HepG2 (cell line): ENCODE measurements around the gene KRT16. TPM values are rescaled to one million over a fixed set of nuclear protein-coding genes. Genes with fewer than 3 reads are reported as not detected.

Experiments
- ATAC-seq: fragments of 200-7000 bp; cut with Tn5 transposase; 3 replicates; pipeline ENCODE4 v1.9.1; 2020; ENCODE audit warnings: mild to moderate bottlenecking, moderate library complexity
- BruUV-seq: library from RNA; stranded (reverse); fragments of 400-500 nt; replicated peaks from 2 replicates; lab custom pipeline; 2021; lab: Mats Ljungman, UMichigan
- CTCF ChIA-PET: fragments of 300-600 bp; formaldehyde crosslinking; extraction: SDS; loops from one replicate; lab custom pipeline; 2021; ENCODE audit warnings: low total read pairs, inconsistent platforms, low intra/inter-chr PET ratio; lab: Yijun Ruan, JAX
- POLR2A ChIA-PET: fragments of 350-600 bp; sonication (Branson Sonifier 250); formaldehyde crosslinking; loops from one replicate; lab custom pipeline; 2020; ENCODE audit warnings: antibody characterized with exemption, inconsistent platforms; lab: Yijun Ruan, JAX
- DNase-seq: peaks from one replicate; pipeline ENCODE4 v3.0.0-alpha.2; 2015; ENCODE audit warnings: low spot score
- FAIRE-seq: peaks from 3 replicates; lab custom pipeline; 2011; peaks lifted over from hg19 to GRCh38; lab: Jason Lieb, UNC
- H2AFZ ChIP-seq: one replicate; pipeline ENCODE4 v1.6.1; 2011; ENCODE audit warnings: low read length, inconsistent platforms
- H3K27ac ChIP-seq: fragments of 300-600 bp; 3 replicates; pipeline ENCODE4 v1.8.0; 2011; ENCODE audit warnings: mixed run types, mild to moderate bottlenecking, mixed read lengths, low read length, inconsistent platforms; ENCODE audit not compliant: insufficient read depth; ENCODE audit errors: extremely low read length
- H3K27me3 ChIP-seq, 2 experiments: fragments of 200-600 bp in 1 of 2; 2 replicates in 1 of 2; 3 replicates in 1 of 2; pipeline versions ENCODE4 v1.6.0 to v1.8.0; 2011; ENCODE audit warnings: low read length in 2 of 2, mild to moderate bottlenecking in 2 of 2, moderate library complexity in 2 of 2, inconsistent platforms in 1 of 2; ENCODE audit not compliant: insufficient read depth in 2 of 2, control insufficient read depth in 1 of 2
- H3K36me3 ChIP-seq, 2 experiments: fragments of 200-600 bp in 1 of 2; replicated peaks in 1 of 2; 2 replicates in 1 of 2; 3 replicates in 1 of 2; pipeline versions ENCODE4 v1.5.1 to v1.8.0; 2011; ENCODE audit warnings: low read length in 2 of 2, inconsistent platforms in 1 of 2; ENCODE audit not compliant: insufficient read depth in 2 of 2, control insufficient read depth in 1 of 2
- H3K4me1 ChIP-seq: 2 replicates; pipeline ENCODE4 v1.5.1; 2012; ENCODE audit warnings: low read length, inconsistent platforms; ENCODE audit not compliant: insufficient read depth
- H3K4me2 ChIP-seq: 2 replicates; pipeline ENCODE4 v1.6.0; 2011; ENCODE audit warnings: low read depth, low read length, inconsistent platforms
- H3K4me3 ChIP-seq, 3 experiments: fragments of 200-600 bp in 1 of 3; sonication (generic), shearing (Covaris generic) in 1 of 3; replicated peaks in 1 of 3; 2 replicates each; pipeline ENCODE4 v1.5.1; 2011 to 2016; ENCODE audit warnings: low read length in 3 of 3, inconsistent platforms in 2 of 3, low read depth in 2 of 3, mild to moderate bottlenecking in 2 of 3, control low read depth in 1 of 3, mixed read lengths in 1 of 3; ENCODE audit not compliant: insufficient read depth in 1 of 3
- H3K79me2 ChIP-seq: one replicate; pipeline ENCODE4 v1.6.1; 2011; ENCODE audit warnings: low read length, inconsistent platforms; ENCODE audit not compliant: insufficient read depth
- H3K9ac ChIP-seq: 2 replicates; pipeline ENCODE4 v1.6.0; 2011; ENCODE audit warnings: mild to moderate bottlenecking, low read depth, low read length, inconsistent platforms; ENCODE audit not compliant: insufficient read depth
- H3K9me3 ChIP-seq: 2 replicates; pipeline ENCODE4 v1.5.1; 2012; ENCODE audit warnings: mild to moderate bottlenecking, low read length
- H4K20me1 ChIP-seq: 2 replicates; pipeline ENCODE4 v1.6.0; 2011; ENCODE audit warnings: inconsistent platforms, mild to moderate bottlenecking, low read length, moderate library complexity; ENCODE audit not compliant: insufficient read depth
- GRHL1 ChIP-seq: sonication (generic); formaldehyde crosslinking; conservative IDR thresholded peaks from 2 replicates; pipeline ENCODE4 v1.8.0; 2022; ENCODE audit warnings: missing genetic modification reagents
- RCOR2 ChIP-seq: IDR thresholded peaks from 2 replicates; pipeline ENCODE4 v1.6.1; 2016; ENCODE audit warnings: missing biosample characterization, missing genetic modification reagents
- RORA ChIP-seq: sonication (generic); formaldehyde crosslinking; IDR thresholded peaks from 2 replicates; pipeline ENCODE4 v1.5.0; 2020; ENCODE audit warnings: mild to moderate bottlenecking, missing genetic modification reagents, moderate library complexity
- TERF1 ChIP-seq: sonication (generic); formaldehyde crosslinking; IDR thresholded peaks from 2 replicates; pipeline ENCODE4 v1.8.0; 2022; ENCODE audit warnings: mild to moderate bottlenecking, missing genetic modification reagents, moderate library complexity
- THAP11 ChIP-seq: IDR thresholded peaks from 2 replicates; pipeline ENCODE4 v1.6.1; 2016; ENCODE audit warnings: missing biosample characterization, missing genetic modification reagents
- ZNF143 ChIP-seq: sonication (generic); formaldehyde crosslinking; IDR thresholded peaks from 2 replicates; pipeline ENCODE4 v1.4.0; 2020; ENCODE audit warnings: missing genetic modification reagents
- ZNF343 ChIP-seq: sonication (generic); formaldehyde crosslinking; IDR thresholded peaks from 2 replicates; pipeline ENCODE4 v1.4.0; 2020; ENCODE audit warnings: mild to moderate bottlenecking, missing genetic modification reagents
- ZNF512 ChIP-seq: sonication (generic); formaldehyde crosslinking; IDR thresholded peaks from 2 replicates; pipeline ENCODE4 v1.4.0; 2020; ENCODE audit warnings: mild to moderate bottlenecking, missing genetic modification reagents
- ZNF563 ChIP-seq: sonication (generic); formaldehyde crosslinking; IDR thresholded peaks from 2 replicates; pipeline ENCODE4 v1.8.0; 2022; ENCODE audit warnings: mild to moderate bottlenecking, moderate library complexity, missing genetic modification reagents
- WGBS: methylation state at CpG from one replicate; pipeline ENCODE4 v1.1.6; 2017; ENCODE audit warnings: low lambda C conversion rate; 5-methylcytosine and 5-hydroxymethylcytosine counted together
- in situ Hi-C: cut with HindIII; loops from 2 replicates; pipeline ENCODE4 v1.10.0; 2017; ENCODE audit warnings: low pct_unique_long_range_greater_than_20kb; ENCODE audit not compliant: extremely low pct_ligation_motif_present
- intact Hi-C: fragments of 100-400 bp; cut with micrococcal nuclease; formaldehyde crosslinking; loops from one replicate; pipeline ENCODE4 v1.10.0; 2022; ENCODE audit not compliant: unreplicated experiment
- polyA plus RNA-seq, 8 experiments: library from polyadenylated mRNA; depleted of rRNA in 3 of 8; stranded (reverse) in 7 of 8; unstranded in 1 of 8; fragments of >200 nt; fragmentation: Illumina TruSeq in 4 of 8; extraction: Trizol in 4 of 8; gene quantifications; 2 replicates each; pipeline versions ENCODE4 v1.2.1 to v1.2.3, GENCODE V29; 2011 to 2016; ENCODE audit warnings: low read depth in 4 of 8, missing spikeins in 1 of 8, mixed read lengths in 1 of 8; ENCODE audit not compliant: insufficient read depth in 1 of 8
- total RNA-seq, 5 experiments: library from RNA; depleted of rRNA; stranded (reverse); fragments of >200 nt; fragmentation: Illumina TruSeq; extraction: Trizol; gene quantifications; 2 replicates each; pipeline ENCODE4 v1.2.3, GENCODE V29; 2016; ENCODE audit warnings: low read depth in 1 of 5

Gene KRT16
- total and polyA plus RNA-seq, 2 of the 13 experiments (the other 11 are each of a cell fraction or from before 2014, with no cell fraction given): not detected

- Histone ChIP-seq H3K36me3 (no peaks in the 10 kb centered on the region), H3K79me2 (no peaks in the 10 kb centered on the region), H3K4me3 (no peak overlapping the region), H3K9ac (no peak overlapping the region), H3K27ac (no peak overlapping the region), H2AFZ (no peak overlapping the region), H3K9me3 (no peaks in the 10 kb centered on the region), H3K4me2 (no peak overlapping the region), H3K4me1 (no peaks in the 10 kb centered on the region), H4K20me1 (no peaks in the 10 kb centered on the region), H3K27me3 (peaks cover 13 to 48% of the 10 kb centered on the region in 2 experiments; a peak in 4 of 5 replicates)
- 13% methylated on average over 12 of the region's 13 CpGs for WGBS
- DNase-seq (no peak), ATAC-seq (peak; percentile 13), FAIRE-seq (no peak)
- no peak for TF ChIP-seq ZNF143 (CRISPR knock-in tag)
- no peak for TF ChIP-seq RORA (CRISPR knock-in tag)
- TF ChIP-seq THAP11 (CRISPR knock-in tag): no peak
- TF ChIP-seq ZNF343 (CRISPR knock-in tag): no peak
- TF ChIP-seq ZNF563: no peak
- TF ChIP-seq GRHL1 (CRISPR knock-in tag): no peak
- no peak for TF ChIP-seq TERF1
- TF ChIP-seq RCOR2: no peak
- no peak for TF ChIP-seq ZNF512 (CRISPR knock-in tag)
- ChIA-PET POLR2A (no interaction called here), CTCF (no interaction called here)
- BruUV-seq: no TSS peak
- in situ Hi-C loops (no loop called here), intact Hi-C loops (no loop called here)
Measured at GRCh38 chr17:41618341-41619035, 5.9 kb upstream of the KRT16 start.
